ENCODE results near the gene TNS3.

DNA sequence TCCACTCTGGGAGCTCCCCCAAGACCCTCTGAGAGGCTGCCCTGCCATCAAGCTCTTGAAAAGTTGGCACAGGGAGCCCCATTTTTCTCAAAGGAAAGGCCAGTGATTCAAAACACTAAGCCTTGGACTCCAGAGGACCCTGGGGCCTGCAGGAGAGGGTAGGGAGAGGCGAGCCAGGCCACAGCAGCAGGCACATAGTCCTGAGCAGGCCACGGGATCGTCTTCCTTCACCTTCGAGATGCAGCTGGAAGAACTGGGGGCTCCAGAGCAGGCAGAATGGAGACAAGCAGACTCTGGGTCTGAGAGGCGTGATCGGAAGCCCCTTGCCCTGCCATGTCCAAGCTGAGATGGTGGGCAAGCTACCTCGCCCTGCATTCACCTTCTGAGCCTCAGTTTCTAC, 13.9 kb downstream of the TNS3 start:
- TF ChIP-seq, protein P1, sequence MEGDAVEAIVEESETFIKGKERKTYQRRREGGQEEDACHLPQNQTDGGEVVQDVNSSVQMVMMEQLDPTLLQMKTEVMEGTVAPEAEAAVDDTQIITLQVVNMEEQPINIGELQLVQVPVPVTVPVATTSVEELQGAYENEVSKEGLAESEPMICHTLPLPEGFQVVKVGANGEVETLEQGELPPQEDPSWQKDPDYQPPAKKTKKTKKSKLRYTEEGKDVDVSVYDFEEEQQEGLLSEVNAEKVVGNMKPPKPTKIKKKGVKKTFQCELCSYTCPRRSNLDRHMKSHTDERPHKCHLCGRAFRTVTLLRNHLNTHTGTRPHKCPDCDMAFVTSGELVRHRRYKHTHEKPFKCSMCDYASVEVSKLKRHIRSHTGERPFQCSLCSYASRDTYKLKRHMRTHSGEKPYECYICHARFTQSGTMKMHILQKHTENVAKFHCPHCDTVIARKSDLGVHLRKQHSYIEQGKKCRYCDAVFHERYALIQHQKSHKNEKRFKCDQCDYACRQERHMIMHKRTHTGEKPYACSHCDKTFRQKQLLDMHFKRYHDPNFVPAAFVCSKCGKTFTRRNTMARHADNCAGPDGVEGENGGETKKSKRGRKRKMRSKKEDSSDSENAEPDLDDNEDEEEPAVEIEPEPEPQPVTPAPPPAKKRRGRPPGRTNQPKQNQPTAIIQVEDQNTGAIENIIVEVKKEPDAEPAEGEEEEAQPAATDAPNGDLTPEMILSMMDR (IDR thresholded peaks at IDR 0.05; ENCODE audit: insufficient read depth, low read length): no peak
- TF ChIP-seq GABPA (IDR thresholded peaks at IDR 0.05; ENCODE audit: low read depth) (no peak), POLR2AphosphoS5 (IDR thresholded peaks at IDR 0.05; ENCODE audit: low read depth) (no peak), SPI1 (IDR thresholded peaks at IDR 0.05; ENCODE audit: borderline replicate concordance, low read depth) (no peak)
- TF ChIP-seq, protein P2, sequence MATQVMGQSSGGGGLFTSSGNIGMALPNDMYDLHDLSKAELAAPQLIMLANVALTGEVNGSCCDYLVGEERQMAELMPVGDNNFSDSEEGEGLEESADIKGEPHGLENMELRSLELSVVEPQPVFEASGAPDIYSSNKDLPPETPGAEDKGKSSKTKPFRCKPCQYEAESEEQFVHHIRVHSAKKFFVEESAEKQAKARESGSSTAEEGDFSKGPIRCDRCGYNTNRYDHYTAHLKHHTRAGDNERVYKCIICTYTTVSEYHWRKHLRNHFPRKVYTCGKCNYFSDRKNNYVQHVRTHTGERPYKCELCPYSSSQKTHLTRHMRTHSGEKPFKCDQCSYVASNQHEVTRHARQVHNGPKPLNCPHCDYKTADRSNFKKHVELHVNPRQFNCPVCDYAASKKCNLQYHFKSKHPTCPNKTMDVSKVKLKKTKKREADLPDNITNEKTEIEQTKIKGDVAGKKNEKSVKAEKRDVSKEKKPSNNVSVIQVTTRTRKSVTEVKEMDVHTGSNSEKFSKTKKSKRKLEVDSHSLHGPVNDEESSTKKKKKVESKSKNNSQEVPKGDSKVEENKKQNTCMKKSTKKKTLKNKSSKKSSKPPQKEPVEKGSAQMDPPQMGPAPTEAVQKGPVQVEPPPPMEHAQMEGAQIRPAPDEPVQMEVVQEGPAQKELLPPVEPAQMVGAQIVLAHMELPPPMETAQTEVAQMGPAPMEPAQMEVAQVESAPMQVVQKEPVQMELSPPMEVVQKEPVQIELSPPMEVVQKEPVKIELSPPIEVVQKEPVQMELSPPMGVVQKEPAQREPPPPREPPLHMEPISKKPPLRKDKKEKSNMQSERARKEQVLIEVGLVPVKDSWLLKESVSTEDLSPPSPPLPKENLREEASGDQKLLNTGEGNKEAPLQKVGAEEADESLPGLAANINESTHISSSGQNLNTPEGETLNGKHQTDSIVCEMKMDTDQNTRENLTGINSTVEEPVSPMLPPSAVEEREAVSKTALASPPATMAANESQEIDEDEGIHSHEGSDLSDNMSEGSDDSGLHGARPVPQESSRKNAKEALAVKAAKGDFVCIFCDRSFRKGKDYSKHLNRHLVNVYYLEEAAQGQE (IDR thresholded peaks at IDR 0.05; ENCODE audit: insufficient replicate concordance, low read depth): no peak

Data from HL-60 (cell line).